ENCODE results near the gene ROR1.

DNA sequence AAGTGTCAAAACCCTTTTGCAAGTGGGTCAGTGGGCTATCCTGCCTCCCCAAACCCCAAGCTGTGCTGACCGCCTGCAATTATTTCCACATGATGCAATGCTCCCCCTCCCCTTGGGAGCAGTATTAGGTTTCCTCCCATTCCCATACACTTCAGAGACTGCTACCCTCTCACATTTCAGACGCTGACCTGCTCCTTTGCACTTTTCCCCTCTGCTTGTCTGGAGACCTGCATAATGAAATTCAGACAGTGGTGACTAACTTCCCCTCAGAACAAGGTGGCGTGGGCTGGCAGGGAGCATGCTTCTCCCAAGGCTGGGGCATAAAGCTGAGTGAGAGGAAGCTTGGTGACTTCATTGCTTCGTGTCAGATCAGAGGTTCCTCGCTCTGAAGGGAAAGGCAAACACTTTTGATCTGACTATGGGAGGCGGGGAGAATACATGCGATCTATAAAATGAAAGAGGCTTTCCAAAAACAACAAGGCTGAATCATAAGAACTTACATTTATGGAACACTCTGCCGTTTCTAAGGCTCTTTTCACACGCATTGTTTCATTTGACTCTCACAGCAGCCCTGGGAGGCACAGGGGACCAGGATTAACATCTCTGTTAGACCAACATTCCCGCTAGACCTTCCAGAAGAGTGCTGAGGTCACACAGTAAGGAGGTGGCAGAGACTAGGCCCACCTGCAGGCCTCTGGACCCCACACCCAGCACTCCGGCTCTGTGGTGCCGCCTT is 27.5 kb upstream of the ROR1 start:
- TF ChIP-seq CTCF (conservative IDR thresholded peaks at IDR 0.05 in 1 of 2, IDR thresholded peaks at IDR 0.05 in 1 of 2; ENCODE audit: low read depth in 1 of 2, low read length in 2 of 2) = no peak
- TF ChIP-seq EZH2 (IDR thresholded peaks at IDR 0.05; ENCODE audit: low read length, missing control alignments) = no peak
